Activated CD8-positive, alpha-beta T cell treated with anti-CD3 and anti-CD28 coated beads, Interleukin-2, amount 10 ng/mL, durations not matched to agents 7 days and 5 days (primary cell): ENCODE measurements around the gene NTNG1. TPM values are rescaled to one million over a fixed set of nuclear protein-coding genes. Genes with fewer than 3 reads are reported as not detected.
"Not testable (repeated sequence)": the region's sequence is repeated elsewhere in the genome, so short reads cannot be mapped to it uniquely, and the experiment has no call there.

Experiments
- ATAC-seq: fragments of 150-1000 bp; cut with Tn5 transposase; one replicate; pipeline ENCODE4 v1.10.0; 2021; ENCODE audit warnings: moderate library complexity
- CTCF ChIA-PET: fragments of 350-600 bp; sonication (Branson Sonifier 250); formaldehyde crosslinking; loops from one replicate; lab custom pipeline; 2021; ENCODE audit warnings: antibody characterized with exemption; lab: Charles Lee
- POLR2A ChIA-PET: fragments of 350-600 bp; sonication (Branson Sonifier 250); formaldehyde crosslinking; loops from one replicate; lab custom pipeline; 2021; ENCODE audit warnings: antibody characterized with exemption; lab: Charles Lee
- DNase-seq: peaks from one replicate; pipeline ENCODE4 v3.0.0-alpha.2; 2020
- H3K27ac Mint-ChIP-seq: one replicate; pipeline ENCODE4 v1.8.0; 2021; ENCODE audit warnings: mild to moderate bottlenecking, mixed read lengths
- H3K27me3 Mint-ChIP-seq: one replicate; pipeline ENCODE4 v1.8.0; 2021; ENCODE audit warnings: low read depth, mixed read lengths
- H3K36me3 Mint-ChIP-seq: one replicate; pipeline ENCODE4 v1.8.0; 2021; ENCODE audit warnings: low read depth, mixed read lengths
- H3K4me1 Mint-ChIP-seq: one replicate; pipeline ENCODE4 v1.8.0; 2021; ENCODE audit warnings: low read depth, mixed read lengths
- H3K4me3 Mint-ChIP-seq: one replicate; pipeline ENCODE4 v1.8.0; 2021; ENCODE audit warnings: mild to moderate bottlenecking, mixed read lengths
- H3K9me3 Mint-ChIP-seq: one replicate; pipeline ENCODE4 v1.8.0; 2022; ENCODE audit warnings: mixed read lengths; ENCODE audit not compliant: insufficient read depth
- total RNA-seq, 2 experiments: library from RNA; stranded (reverse); gene quantifications; one replicate each; pipeline ENCODE4 v1.2.3, GENCODE V29; 2021

The NTNG1 gene
- total RNA-seq: not detected

GRCh38 chr1:107140703-107141490 lies at the start of gene NTNG1:
Gene NTNG1, plus strand, starts transcription at chr1:107141039.
- H3K36me3 Mint-ChIP-seq: no peaks in the 10 kb centered on the region
- ChIA-PET POLR2A (no interaction called here), CTCF (interaction anchor here (0.5 to 1.5 kb wide), 2 partner anchors 9 to 643 kb away, joined by 3 to 4 read pairs; no protein-coding TSS in a partner anchor)
- DNase-seq: no peak
- peak within 1 kb of the TSS; percentile 72 for H3K4me3 Mint-ChIP-seq
- no peak within 1 kb of the TSS for H3K27ac Mint-ChIP-seq
- no peaks in the 10 kb centered on the region for H3K9me3 Mint-ChIP-seq
- H3K27me3 Mint-ChIP-seq: peaks cover 35% of the 10 kb centered on the region
- peak; percentile 51 for ATAC-seq
- peaks cover 21% of the 10 kb centered on the region for H3K4me1 Mint-ChIP-seq

- ChIA-PET CTCF (interaction anchor here (0.6 kb wide), 1 partner anchor 437 kb away, joined by 3 read pairs; no protein-coding TSS in a partner anchor), POLR2A (no interaction called here)
- Mint-ChIP-seq H3K9me3 (no peaks in the 10 kb centered on the region), H3K27me3 (no peaks in the 10 kb centered on the region), H3K4me3 (no peak overlapping the region), H3K36me3 (no peaks in the 10 kb centered on the region), H3K4me1 (no peaks in the 10 kb centered on the region), H3K27ac (no peak overlapping the region)
- no peak for DNase-seq
- no peak for ATAC-seq
Measured at GRCh38 chr1:107091418-107091817, 49.4 kb upstream of the NTNG1 start.

- CTCF ChIA-PET, H3K4me1 Mint-ChIP-seq, POLR2A ChIA-PET, H3K27ac Mint-ChIP-seq, H3K9me3 Mint-ChIP-seq, H3K36me3 Mint-ChIP-seq, H3K27me3 Mint-ChIP-seq, ATAC-seq, DNase-seq, H3K4me3 Mint-ChIP-seq: not testable (repeated sequence)
Measured at GRCh38 chr1:107093395-107093794, 47.4 kb upstream of the NTNG1 start.

- H3K27me3 Mint-ChIP-seq: no peaks in the 10 kb centered on the region
- CTCF ChIA-PET: no interaction called here
- POLR2A ChIA-PET: no interaction called here
- H3K36me3 Mint-ChIP-seq: no peaks in the 10 kb centered on the region
- no peak overlapping the region for H3K4me3 Mint-ChIP-seq
- no peaks in the 10 kb centered on the region for H3K9me3 Mint-ChIP-seq
- DNase-seq: no peak
- no peak for ATAC-seq
- H3K27ac Mint-ChIP-seq: no peak overlapping the region
- no peaks in the 10 kb centered on the region for H3K4me1 Mint-ChIP-seq
Measured at GRCh38 chr1:107095647-107096046, 45.2 kb upstream of the NTNG1 start.

DNA sequence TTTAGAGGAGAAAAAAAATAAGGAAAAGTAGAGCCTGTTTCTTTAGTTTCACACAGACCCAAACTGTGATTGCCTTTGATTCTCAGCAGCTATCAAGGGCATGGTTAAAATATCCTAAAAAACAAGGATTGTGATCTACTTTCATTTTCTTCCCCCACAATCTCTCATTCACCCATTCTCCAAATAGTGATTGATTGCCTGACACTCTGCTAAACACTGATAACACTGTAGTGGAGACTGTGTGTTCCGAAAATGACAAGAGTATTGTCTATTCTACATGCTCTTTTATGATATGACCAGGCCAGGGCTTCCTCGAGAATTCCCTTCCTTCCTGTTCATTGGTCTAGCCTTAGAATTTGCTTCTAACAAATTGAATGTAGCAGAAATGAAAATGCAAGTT lies 44.1 kb upstream of the NTNG1 start:
- no peak for ATAC-seq
- Mint-ChIP-seq H3K4me3 (no peak overlapping the region), H3K27me3 (no peaks in the 10 kb centered on the region), H3K36me3 (no peaks in the 10 kb centered on the region), H3K27ac (no peak overlapping the region), H3K4me1 (no peaks in the 10 kb centered on the region), H3K9me3 (no peaks in the 10 kb centered on the region)
- ChIA-PET POLR2A (no interaction called here), CTCF (no interaction called here)
- DNase-seq: no peak

- ChIA-PET POLR2A (no interaction called here), CTCF (no interaction called here)
- no peaks in the 10 kb centered on the region for H3K27me3 Mint-ChIP-seq
- no peaks in the 10 kb centered on the region for H3K9me3 Mint-ChIP-seq
- ATAC-seq (no peak), DNase-seq (no peak)
- no peak overlapping the region for H3K27ac Mint-ChIP-seq
- no peaks in the 10 kb centered on the region for H3K36me3 Mint-ChIP-seq
- H3K4me3 Mint-ChIP-seq: no peak overlapping the region
- no peaks in the 10 kb centered on the region for H3K4me1 Mint-ChIP-seq
Measured at GRCh38 chr1:107098961-107099360, 41.9 kb upstream of the NTNG1 start.

- Mint-ChIP-seq H3K27me3 (no peaks in the 10 kb centered on the region), H3K27ac (no peak overlapping the region), H3K4me3 (no peak overlapping the region), H3K36me3 (no peaks in the 10 kb centered on the region), H3K4me1 (no peaks in the 10 kb centered on the region), H3K9me3 (no peaks in the 10 kb centered on the region)
- CTCF ChIA-PET: no interaction called here
- DNase-seq (no peak), ATAC-seq (no peak)
- POLR2A ChIA-PET: no interaction called here
Measured at GRCh38 chr1:107100331-107100984, 40.4 kb upstream of the NTNG1 start.

DNA sequence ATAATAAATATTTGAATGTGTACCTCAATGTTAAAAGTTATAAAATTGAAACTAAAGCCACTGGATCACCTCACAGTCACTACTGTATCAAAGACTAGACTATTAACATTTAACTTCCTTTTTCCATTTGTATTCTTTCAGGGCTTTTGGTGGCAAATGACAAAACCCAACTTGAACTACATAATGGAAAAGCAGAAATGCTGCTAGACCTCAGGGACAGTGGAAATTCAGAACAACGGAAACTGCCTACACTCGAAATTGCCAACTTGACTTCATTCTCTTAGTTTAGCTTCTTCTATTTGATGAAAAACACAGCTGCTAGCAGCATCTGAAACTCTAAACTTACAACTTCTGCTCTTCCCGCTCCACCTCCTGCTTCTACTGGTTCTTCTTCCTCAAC lies 34.9 kb upstream of the NTNG1 start:
- H3K36me3 Mint-ChIP-seq: no peaks in the 10 kb centered on the region
- H3K27me3 Mint-ChIP-seq: no peaks in the 10 kb centered on the region
- no peak overlapping the region for H3K4me3 Mint-ChIP-seq
- ChIA-PET POLR2A (interaction anchor here (0.7 kb wide), 1 partner anchor 30 kb away, joined by 3 read pairs; no protein-coding TSS in a partner anchor), CTCF (no interaction called here)
- H3K4me1 Mint-ChIP-seq: no peaks in the 10 kb centered on the region
- no peak for ATAC-seq
- DNase-seq: no peak
- no peak overlapping the region for H3K27ac Mint-ChIP-seq
- no peaks in the 10 kb centered on the region for H3K9me3 Mint-ChIP-seq

GRCh38 chr1:107110326-107110725 lies 30.5 kb upstream of the NTNG1 start:
- no peaks in the 10 kb centered on the region for H3K9me3 Mint-ChIP-seq
- POLR2A ChIA-PET: no interaction called here
- no peaks in the 10 kb centered on the region for H3K27me3 Mint-ChIP-seq
- no peak overlapping the region for H3K4me3 Mint-ChIP-seq
- CTCF ChIA-PET: interaction anchor here (1.4 kb wide), 1 partner anchor 10 kb away, joined by 4 read pairs; no protein-coding TSS in a partner anchor
- no peak for DNase-seq
- no peaks in the 10 kb centered on the region for H3K36me3 Mint-ChIP-seq
- no peaks in the 10 kb centered on the region for H3K4me1 Mint-ChIP-seq
- no peak overlapping the region for H3K27ac Mint-ChIP-seq
- ATAC-seq: no peak

DNA sequence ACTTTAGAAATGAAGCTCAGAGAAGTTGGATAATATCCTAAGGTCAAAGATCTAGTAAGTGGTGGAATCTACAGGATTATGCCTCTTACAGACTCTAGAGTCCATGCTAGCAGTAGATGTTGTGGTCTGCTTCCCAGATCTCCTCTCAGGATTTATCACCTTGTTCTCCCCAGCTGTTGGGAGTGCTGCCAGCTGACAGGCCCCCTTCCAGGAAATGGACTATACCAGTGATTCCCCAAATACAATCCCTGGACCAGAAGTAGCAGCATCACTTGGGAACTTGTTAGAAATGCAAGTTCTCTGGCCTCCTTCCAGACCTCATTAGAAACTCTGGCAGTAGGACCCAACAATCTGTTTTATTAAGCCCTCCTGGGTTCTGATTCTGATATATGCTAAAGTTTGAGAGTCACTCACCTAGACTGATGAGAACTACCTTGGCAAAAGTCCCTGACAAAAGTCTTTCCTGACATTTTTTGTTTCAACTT lies 24.5 kb upstream of the NTNG1 start:
- Mint-ChIP-seq H3K27ac (no peak overlapping the region), H3K36me3 (no peaks in the 10 kb centered on the region), H3K9me3 (no peaks in the 10 kb centered on the region), H3K27me3 (peaks cover 2% of the 10 kb centered on the region), H3K4me1 (no peaks in the 10 kb centered on the region), H3K4me3 (no peak overlapping the region)
- ATAC-seq (no peak), DNase-seq (no peak)
- ChIA-PET POLR2A (no interaction called here), CTCF (no interaction called here)

DNA sequence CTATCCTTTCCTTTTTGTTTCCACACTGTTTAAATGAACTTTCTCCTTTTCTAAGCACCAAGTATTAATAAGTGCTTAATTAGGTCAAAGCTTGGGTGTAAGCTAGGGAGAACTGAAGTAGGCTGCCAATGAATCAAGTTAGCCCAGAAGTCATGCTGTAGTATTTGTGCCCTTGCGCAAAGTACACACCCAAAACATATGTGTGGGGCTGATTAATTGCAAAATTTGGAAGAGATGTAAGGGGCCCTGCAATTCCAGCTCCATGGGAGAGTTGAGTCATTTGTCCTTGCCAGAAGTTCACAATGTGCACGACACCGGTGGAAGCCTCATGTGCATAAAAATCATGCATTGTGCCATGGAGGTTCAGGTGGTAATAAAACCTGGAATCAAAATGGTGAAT lies 18.6 kb upstream of the NTNG1 start:
- ChIA-PET CTCF (no interaction called here), POLR2A (no interaction called here)
- Mint-ChIP-seq H3K27me3 (peaks cover 2% of the 10 kb centered on the region), H3K4me3 (no peak overlapping the region), H3K4me1 (no peaks in the 10 kb centered on the region), H3K27ac (no peak overlapping the region), H3K9me3 (no peaks in the 10 kb centered on the region), H3K36me3 (no peaks in the 10 kb centered on the region)
- ATAC-seq (no peak), DNase-seq (no peak)

- POLR2A ChIA-PET: no interaction called here
- no peak for DNase-seq
- Mint-ChIP-seq H3K4me3 (no peak overlapping the region), H3K27ac (no peak overlapping the region), H3K36me3 (no peaks in the 10 kb centered on the region), H3K4me1 (no peaks in the 10 kb centered on the region), H3K27me3 (peaks cover 2% of the 10 kb centered on the region), H3K9me3 (no peaks in the 10 kb centered on the region)
- CTCF ChIA-PET: no interaction called here
- ATAC-seq: no peak
Measured at GRCh38 chr1:107123741-107124140, 17.1 kb upstream of the NTNG1 start.
